Peyer's patch (tissue), 4 donors: ENCODE results near the gene FBN3. TPM values are rescaled to one million over a fixed set of nuclear protein-coding genes. Genes with fewer than 3 reads are reported as not detected.

Experiments
- DNase-seq, 3 donors: peaks; one replicate each; pipeline ENCODE4 v3.0.0-alpha.2; 2017 to 2019
- H3K27ac ChIP-seq, 4 donors: fragments of 200-600 bp; sonication (generic); one replicate each; pipeline ENCODE4 v1.5.1; 2016 to 2019
- H3K27me3 ChIP-seq, 2 donors: fragments of 200-600 bp; sonication (generic); one replicate each; pipeline ENCODE4 v1.5.1; 2019
- H3K36me3 ChIP-seq, 3 donors: fragments of 200-600 bp; sonication (generic); one replicate each; pipeline ENCODE4 v1.5.1; 2016 to 2019
- H3K4me1 ChIP-seq, 4 donors: fragments of 200-600 bp; sonication (generic); one replicate each; pipeline ENCODE4 v1.5.1; 2016 to 2019
- H3K4me3 ChIP-seq, 4 donors: fragments of 200-600 bp; sonication (generic); 1 replicate in 3 of 4; 2 replicates in 1 of 4; pipeline ENCODE4 v1.5.1; 2016 to 2019; ENCODE audit warnings: mild to moderate bottlenecking in 1 of 4
- H3K9me3 ChIP-seq, 4 donors: fragments of 200-600 bp; sonication (generic); one replicate each; pipeline ENCODE4 v1.5.1; 2016 to 2019; ENCODE audit warnings: mild to moderate bottlenecking in 1 of 4
- POLR2A ChIP-seq, 2 donors: fragments of 450-650 bp; IDR thresholded peaks; one replicate each; pipeline ENCODE4 v1.5.1; 2017; ENCODE audit warnings: antibody characterized with exemption in 2 of 2, mild to moderate bottlenecking in 2 of 2, moderate library complexity in 2 of 2
- total RNA-seq, 4 donors: library from RNA; depleted of rRNA; stranded (reverse); fragments of >200 nt; gene quantifications; one replicate each; pipeline ENCODE4 v1.1.0, GENCODE V29; 2016
- TF ChIP-seq, protein P1 (sequence below), 6 experiments: fragments of 450-650 bp in 4 of 6; fragments of 200-600 bp in 2 of 6; sonication (generic) in 1 of 6; IDR thresholded peaks; one replicate each; pipeline ENCODE4 v1.5.1; 2017 to 2019; ENCODE audit warnings: antibody characterized with exemption in 6 of 6, mild to moderate bottlenecking in 3 of 6, moderate library complexity in 1 of 6

The FBN3 gene
- total RNA-seq, 4 donors from 2014 or later, result 0.28 TPM; not detected in 3

DNA sequence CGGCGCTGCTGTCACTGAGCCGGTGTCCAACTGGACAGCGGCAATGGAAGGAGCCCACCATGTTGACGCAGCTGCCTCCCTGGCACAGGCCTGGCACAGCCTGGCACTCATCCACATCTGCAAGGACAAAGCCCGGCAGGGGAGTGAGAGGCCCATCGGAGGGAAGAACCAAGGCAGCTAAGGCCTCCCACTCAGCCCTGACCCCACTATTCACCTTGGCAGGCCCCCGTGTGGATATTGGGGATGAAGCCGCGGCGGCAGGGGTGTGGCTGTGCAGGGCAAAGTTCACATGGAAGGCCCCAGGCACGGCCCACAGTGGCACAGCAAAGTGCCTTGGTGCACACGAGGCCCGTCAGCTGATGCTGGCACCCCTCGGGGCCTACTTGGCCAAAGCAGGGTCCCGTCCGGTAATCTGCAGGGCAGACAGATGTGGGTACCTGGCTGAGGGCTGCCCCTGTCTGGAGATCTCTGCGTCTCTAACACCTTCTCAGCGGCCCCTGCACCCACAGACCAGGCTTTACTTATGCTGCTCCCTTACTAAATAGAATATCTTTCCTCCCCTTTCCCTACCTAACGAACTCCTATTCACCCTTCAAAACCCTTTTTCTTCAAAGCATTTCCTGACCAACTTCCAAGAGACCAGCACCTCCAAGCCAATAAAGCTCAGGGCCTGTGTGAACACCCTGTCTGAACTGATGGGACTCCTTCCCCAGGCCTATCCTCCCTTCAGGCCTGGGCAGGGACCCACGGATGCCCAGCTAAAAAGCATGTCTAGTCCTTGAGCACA, 7.5 kb downstream of the FBN3 start:
- Histone ChIP-seq H3K4me3 (no peak overlapping the region), H3K36me3 (no peaks in the 10 kb centered on the region), H3K4me1 (no peaks in the 10 kb centered on the region), H3K27ac (no peak overlapping the region), H3K9me3 (no peaks in the 10 kb centered on the region), H3K27me3 (no peaks in the 10 kb centered on the region)
- no peak for TF ChIP-seq POLR2A (IDR thresholded peaks at IDR 0.05)
- TF ChIP-seq, protein P1, sequence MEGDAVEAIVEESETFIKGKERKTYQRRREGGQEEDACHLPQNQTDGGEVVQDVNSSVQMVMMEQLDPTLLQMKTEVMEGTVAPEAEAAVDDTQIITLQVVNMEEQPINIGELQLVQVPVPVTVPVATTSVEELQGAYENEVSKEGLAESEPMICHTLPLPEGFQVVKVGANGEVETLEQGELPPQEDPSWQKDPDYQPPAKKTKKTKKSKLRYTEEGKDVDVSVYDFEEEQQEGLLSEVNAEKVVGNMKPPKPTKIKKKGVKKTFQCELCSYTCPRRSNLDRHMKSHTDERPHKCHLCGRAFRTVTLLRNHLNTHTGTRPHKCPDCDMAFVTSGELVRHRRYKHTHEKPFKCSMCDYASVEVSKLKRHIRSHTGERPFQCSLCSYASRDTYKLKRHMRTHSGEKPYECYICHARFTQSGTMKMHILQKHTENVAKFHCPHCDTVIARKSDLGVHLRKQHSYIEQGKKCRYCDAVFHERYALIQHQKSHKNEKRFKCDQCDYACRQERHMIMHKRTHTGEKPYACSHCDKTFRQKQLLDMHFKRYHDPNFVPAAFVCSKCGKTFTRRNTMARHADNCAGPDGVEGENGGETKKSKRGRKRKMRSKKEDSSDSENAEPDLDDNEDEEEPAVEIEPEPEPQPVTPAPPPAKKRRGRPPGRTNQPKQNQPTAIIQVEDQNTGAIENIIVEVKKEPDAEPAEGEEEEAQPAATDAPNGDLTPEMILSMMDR (IDR thresholded peaks at IDR 0.05), result no peak
- no peak for DNase-seq

- Histone ChIP-seq H3K9me3 (no peaks in the 10 kb centered on the region), H3K4me3 (no peak overlapping the region), H3K27ac (no peak overlapping the region), H3K27me3 (no peaks in the 10 kb centered on the region), H3K4me1 (no peaks in the 10 kb centered on the region), H3K36me3 (no peaks in the 10 kb centered on the region)
- no peak for TF ChIP-seq POLR2A (IDR thresholded peaks at IDR 0.05)
- TF ChIP-seq, protein P1 (IDR thresholded peaks at IDR 0.05), result no peak
- DNase-seq, result no peak
Measured at GRCh38 chr19:8138201-8138600, 11.2 kb downstream of the FBN3 start.

GRCh38 chr19:8137425-8137824, 12.0 kb downstream of the FBN3 start:
- Histone ChIP-seq H3K36me3 (no peaks in the 10 kb centered on the region), H3K9me3 (no peaks in the 10 kb centered on the region), H3K4me1 (no peaks in the 10 kb centered on the region), H3K4me3 (no peak overlapping the region), H3K27ac (no peak overlapping the region), H3K27me3 (no peaks in the 10 kb centered on the region)
- TF ChIP-seq POLR2A (IDR thresholded peaks at IDR 0.05), result no peak
- TF ChIP-seq, protein P1 (IDR thresholded peaks at IDR 0.05), result no peak
- no peak for DNase-seq

DNA sequence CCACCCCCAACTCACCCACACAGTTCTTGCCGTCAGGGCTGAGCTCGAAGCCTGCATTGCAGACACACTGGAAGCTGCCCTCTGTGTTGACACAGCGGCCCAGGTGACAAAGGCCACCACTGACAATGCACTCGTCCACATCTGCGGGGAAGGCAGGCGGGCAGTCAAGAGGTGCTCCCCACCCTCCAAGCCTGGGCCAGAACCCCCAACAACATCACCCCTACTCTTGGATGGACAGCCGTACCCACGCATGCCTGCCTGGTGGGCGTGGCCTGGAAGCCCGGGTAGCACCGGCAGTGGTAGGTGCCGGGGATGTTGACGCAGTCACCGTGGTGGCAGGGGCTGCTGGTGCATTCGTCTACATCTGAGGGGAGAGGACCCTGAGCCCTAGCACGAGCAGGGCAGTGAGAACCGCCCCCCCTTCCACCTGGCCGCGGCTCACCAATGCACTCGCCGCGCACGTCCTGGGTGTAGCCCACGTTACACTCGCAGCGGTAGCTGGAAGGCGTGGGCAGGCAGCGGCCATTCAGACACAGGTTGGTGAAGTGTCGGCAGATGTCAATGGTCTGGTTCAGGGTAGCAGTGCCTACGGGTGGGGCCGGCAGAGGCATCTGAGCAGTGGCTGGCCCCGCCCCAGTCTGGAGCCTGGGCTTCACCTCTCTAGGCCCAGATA, 13.3 kb downstream of the FBN3 start:
- no peaks in the 10 kb centered on the region for H3K36me3 ChIP-seq
- H3K4me1 ChIP-seq, result no peaks in the 10 kb centered on the region
- no peak overlapping the region for H3K27ac ChIP-seq
- no peaks in the 10 kb centered on the region for H3K27me3 ChIP-seq
- no peak for TF ChIP-seq POLR2A (IDR thresholded peaks at IDR 0.05)
- TF ChIP-seq, protein P1 (IDR thresholded peaks at IDR 0.05), result no peak
- no peaks in the 10 kb centered on the region for H3K9me3 ChIP-seq
- DNase-seq, result no peak
- no peak overlapping the region for H3K4me3 ChIP-seq

- H3K36me3 ChIP-seq, result no peaks in the 10 kb centered on the region
- H3K27me3 ChIP-seq, result no peaks in the 10 kb centered on the region
- H3K9me3 ChIP-seq, result no peaks in the 10 kb centered on the region
- H3K4me3 ChIP-seq, result no peak overlapping the region
- no peak overlapping the region for H3K27ac ChIP-seq
- no peak for TF ChIP-seq POLR2A (IDR thresholded peaks at IDR 0.05)
- TF ChIP-seq, protein P1 (IDR thresholded peaks at IDR 0.05), result no peak
- no peak for DNase-seq
- H3K4me1 ChIP-seq, result no peaks in the 10 kb centered on the region
Measured at GRCh38 chr19:8132858-8133458, 16.4 kb downstream of the FBN3 start.
